Urothelium cell line (cell line): ENCODE data around the gene DDX56.
"Not testable (repeated sequence)": the region's sequence is repeated elsewhere in the genome, so short reads cannot be mapped to it uniquely, and the experiment has no call there.

Experiments
- DNase-seq: peaks from one replicate; pipeline ENCODE4 v3.0.0; 2011; ENCODE audit warnings: low spot score, mixed read lengths
- FAIRE-seq: peaks from 2 replicates; lab custom pipeline; 2011; peaks lifted over from hg19 to GRCh38; lab: Jason Lieb, UNC

The DDX56 gene

GRCh38 chr7:44564606-44565005, 9.1 kb downstream of the DDX56 start:
- no peak for DNase-seq
- FAIRE-seq: no peak

- DNase-seq (no peak), FAIRE-seq (no peak)
These were observed 10.5 kb downstream of the DDX56 start for GRCh38 chr7:44563171-44563679.

- not testable (repeated sequence) for FAIRE-seq, DNase-seq
These were observed 11.1 kb downstream of the DDX56 start for GRCh38 chr7:44562622-44562962.

- FAIRE-seq: peak; percentile 81
- peak; percentile 40 for DNase-seq
These were observed 11.6 kb downstream of the DDX56 start for GRCh38 chr7:44561962-44562621.

- DNase-seq: no peak
- FAIRE-seq: no peak
These were observed 12.2 kb downstream of the DDX56 start for GRCh38 chr7:44561481-44561880.

- DNase-seq (no peak), FAIRE-seq (no peak)
These were observed 14.2 kb downstream of the DDX56 start for GRCh38 chr7:44559485-44559884.

- DNase-seq: no peak
- no peak for FAIRE-seq
These were observed 16.2 kb downstream of the DDX56 start for GRCh38 chr7:44557485-44557884.

- DNase-seq: no peak
- FAIRE-seq: no peak
These were observed 18.4 kb downstream of the DDX56 start for GRCh38 chr7:44555350-44555749.

- not testable (repeated sequence) for DNase-seq, FAIRE-seq
These were observed 21.2 kb downstream of the DDX56 start for GRCh38 chr7:44552473-44553005.

GRCh38 chr7:44549457-44549856, 24.3 kb downstream of the DDX56 start:
- FAIRE-seq (no peak), DNase-seq (no peak)

- DNase-seq (no peak), FAIRE-seq (no peak)
These were observed 24.8 kb downstream of the DDX56 start for GRCh38 chr7:44548893-44549292.

- FAIRE-seq (no peak), DNase-seq (no peak)
These were observed 26.0 kb downstream of the DDX56 start for GRCh38 chr7:44547536-44548231.

GRCh38 chr7:44541876-44542610, 31.7 kb downstream of the DDX56 start:
- FAIRE-seq: no peak

GRCh38 chr7:44541028-44541869, 32.5 kb downstream of the DDX56 start, which contains the start of gene NPC1L1:
NPC1L1 (minus strand) TSS chr7:44541330; CDS start chr7:44541259, 71 bp downstream.
- DNase-seq (no peak), FAIRE-seq (no peak)

More at GRCh38 chr7:44541876-44542610, 31.7 kb downstream of the DDX56 start:
- DNase-seq: no peak

- FAIRE-seq: no peak
- DNase-seq: no peak
These were observed 33.1 kb downstream of the DDX56 start for GRCh38 chr7:44540592-44541027.

- DNase-seq: no peak
These were observed 33.8 kb downstream of the DDX56 start for GRCh38 chr7:44539669-44540506.

GRCh38 chr7:44538798-44539668, 34.7 kb downstream of the DDX56 start:
- DNase-seq (no peak), FAIRE-seq (no peak)

More at GRCh38 chr7:44539669-44540506, 33.8 kb downstream of the DDX56 start:
- FAIRE-seq: no peak

GRCh38 chr7:44538093-44538797, 35.5 kb downstream of the DDX56 start:
- FAIRE-seq (no peak), DNase-seq (no peak)
